ENCODE measurements around the gene S100A10. TPM values are rescaled to one million over a fixed set of nuclear protein-coding genes. Genes with fewer than 3 reads are reported as not detected.
A peak's percentile ranks its signal among the peaks of the same experiment; 100 is the strongest.

Gene S100A10
- total RNA-seq, 3 donors from 2014 or later (not counting 1 experiment from before 2014, with no cell fraction given), result 142 to 200 (median 183) TPM

- intact Hi-C loops (cut with micrococcal nuclease), result no loop called here
- ATAC-seq, result no peak
- DNase-seq, result peak in 1 of 2 donors; percentile 30
- H3K36me3 ChIP-seq (ENCODE audit: control insufficient read depth, insufficient read depth, low read length), result no peaks in the 10 kb centered on the region
- H3K27me3 ChIP-seq (ENCODE audit: control insufficient read depth, insufficient read depth, low read length), result no peaks in the 10 kb centered on the region
- no peaks in the 10 kb centered on the region for H3K4me1 ChIP-seq (ENCODE audit: control insufficient read depth, insufficient read depth, low read length)
- TF ChIP-seq CTCF (IDR thresholded peaks at IDR 0.05), result no peak
- H3K9me3 ChIP-seq (ENCODE audit: control insufficient read depth, insufficient read depth, low read length), result no peaks in the 10 kb centered on the region
- H3K36me3 Mint-ChIP-seq, result no peaks in the 10 kb centered on the region
- no peaks in the 10 kb centered on the region for H3K9me3 Mint-ChIP-seq
- no peak overlapping the region for H3K27ac ChIP-seq (ENCODE audit: low read length)
- no peak overlapping the region for H3K27ac Mint-ChIP-seq
- peaks cover 0 to 4% of the 10 kb centered on the region in 2 donors for H3K4me1 Mint-ChIP-seq
- H3K4me3 ChIP-seq (ENCODE audit: low read length), result no peak overlapping the region
- peaks cover 7 to 13% of the 10 kb centered on the region in 2 donors for H3K27me3 Mint-ChIP-seq (ENCODE audit: low read depth in 2 of 2)
- no peak overlapping the region for H3K4me3 Mint-ChIP-seq
- 63% methylated on average over 4 of the region's 4 CpGs for WGBS (ENCODE audit: insufficient coverage)
These were observed 24.9 kb upstream of the S100A10 start for GRCh38 chr1:152018537-152018936.

GRCh38 chr1:152015766-152016165, 22.1 kb upstream of the S100A10 start:
- Mint-ChIP-seq H3K27ac (no peak overlapping the region), H3K9me3 (no peaks in the 10 kb centered on the region), H3K36me3 (no peaks in the 10 kb centered on the region), H3K4me3 (no peak overlapping the region), H3K4me1 (peaks cover 0 to 5% of the 10 kb centered on the region in 2 donors), H3K27me3 (ENCODE audit: low read depth in 2 of 2) (peaks cover 7 to 14% of the 10 kb centered on the region in 2 donors)
- no peaks in the 10 kb centered on the region for H3K36me3 ChIP-seq (ENCODE audit: control insufficient read depth, insufficient read depth, low read length)
- no peak for ATAC-seq
- WGBS (ENCODE audit: insufficient coverage), result 87% methylated on average over 6 of the region's 6 CpGs
- TF ChIP-seq CTCF (IDR thresholded peaks at IDR 0.05), result no peak
- no peak overlapping the region for H3K27ac ChIP-seq (ENCODE audit: low read length)
- H3K9me3 ChIP-seq (ENCODE audit: control insufficient read depth, insufficient read depth, low read length), result no peaks in the 10 kb centered on the region
- no peaks in the 10 kb centered on the region for H3K27me3 ChIP-seq (ENCODE audit: control insufficient read depth, insufficient read depth, low read length)
- H3K4me3 ChIP-seq (ENCODE audit: low read length), result no peak overlapping the region
- intact Hi-C loops (cut with micrococcal nuclease), result no loop called here
- DNase-seq, result no peak
- no peaks in the 10 kb centered on the region for H3K4me1 ChIP-seq (ENCODE audit: control insufficient read depth, insufficient read depth, low read length)

GRCh38 chr1:152014943-152015342, 21.3 kb upstream of the S100A10 start:
- H3K9me3 ChIP-seq (ENCODE audit: control insufficient read depth, insufficient read depth, low read length), result no peaks in the 10 kb centered on the region
- Mint-ChIP-seq H3K4me3 (no peak overlapping the region), H3K9me3 (no peaks in the 10 kb centered on the region), H3K27ac (no peak overlapping the region), H3K4me1 (peaks cover 0 to 5% of the 10 kb centered on the region in 2 donors), H3K27me3 (ENCODE audit: low read depth in 2 of 2) (peaks cover 7 to 12% of the 10 kb centered on the region in 2 donors), H3K36me3 (no peaks in the 10 kb centered on the region)
- no peak overlapping the region for H3K4me3 ChIP-seq (ENCODE audit: low read length)
- no peaks in the 10 kb centered on the region for H3K4me1 ChIP-seq (ENCODE audit: control insufficient read depth, insufficient read depth, low read length)
- WGBS (ENCODE audit: insufficient coverage), result 100% methylated on average over 1 of the region's 1 CpG
- no peaks in the 10 kb centered on the region for H3K27me3 ChIP-seq (ENCODE audit: control insufficient read depth, insufficient read depth, low read length)
- no peaks in the 10 kb centered on the region for H3K36me3 ChIP-seq (ENCODE audit: control insufficient read depth, insufficient read depth, low read length)
- no peak for TF ChIP-seq CTCF (IDR thresholded peaks at IDR 0.05)
- ATAC-seq (no peak), DNase-seq (no peak)
- intact Hi-C loops (cut with micrococcal nuclease), result no loop called here
- no peak overlapping the region for H3K27ac ChIP-seq (ENCODE audit: low read length)

GRCh38 chr1:152013664-152014237, 20.1 kb upstream of the S100A10 start:
- 10% methylated on average over 3 of the region's 3 CpGs for WGBS (ENCODE audit: insufficient coverage)
- Histone ChIP-seq H3K9me3 (ENCODE audit: control insufficient read depth, insufficient read depth, low read length) (no peaks in the 10 kb centered on the region), H3K4me1 (ENCODE audit: control insufficient read depth, insufficient read depth, low read length) (no peaks in the 10 kb centered on the region), H3K4me3 (ENCODE audit: low read length) (no peak overlapping the region), H3K27ac (ENCODE audit: low read length) (no peak overlapping the region), H3K36me3 (ENCODE audit: control insufficient read depth, insufficient read depth, low read length) (no peaks in the 10 kb centered on the region), H3K27me3 (ENCODE audit: control insufficient read depth, insufficient read depth, low read length) (peaks cover 2% of the 10 kb centered on the region)
- TF ChIP-seq CTCF (IDR thresholded peaks at IDR 0.05), result peak; percentile 35
- no peaks in the 10 kb centered on the region for H3K9me3 Mint-ChIP-seq
- H3K4me3 Mint-ChIP-seq, result no peak overlapping the region
- no peaks in the 10 kb centered on the region for H3K36me3 Mint-ChIP-seq
- H3K27ac Mint-ChIP-seq, result no peak overlapping the region
- peak in 1 of 3 donors; percentile 38 for ATAC-seq
- peak in 1 of 2 donors; percentile 65 for DNase-seq
- H3K27me3 Mint-ChIP-seq (ENCODE audit: low read depth in 2 of 2), result peaks cover 9 to 12% of the 10 kb centered on the region in 2 donors
- H3K4me1 Mint-ChIP-seq, result peaks cover 0 to 5% of the 10 kb centered on the region in 2 donors
- intact Hi-C loops (cut with micrococcal nuclease), result no loop called here

All from natural killer cell (primary cell).